ENCODE data around the gene ZNF609. TPM values are rescaled to one million over a fixed set of nuclear protein-coding genes. Genes with fewer than 3 reads are reported as not detected.
A peak's percentile ranks its signal among the peaks of the same experiment; 100 is the strongest.

ZNF609 gene
- polyA plus RNA-seq, 1 donor from 2014 or later: 11.8 TPM

GRCh38 chr15:64633332-64633731 lies 173.0 kb downstream of the ZNF609 start:
- no peaks in the 10 kb centered on the region for H3K9me3 ChIP-seq (ENCODE audit: low read length)
- no peak for TF ChIP-seq SMC3 (conservative IDR thresholded peaks at IDR 0.05; ENCODE audit: poor library complexity)
- TF ChIP-seq, protein P1, sequence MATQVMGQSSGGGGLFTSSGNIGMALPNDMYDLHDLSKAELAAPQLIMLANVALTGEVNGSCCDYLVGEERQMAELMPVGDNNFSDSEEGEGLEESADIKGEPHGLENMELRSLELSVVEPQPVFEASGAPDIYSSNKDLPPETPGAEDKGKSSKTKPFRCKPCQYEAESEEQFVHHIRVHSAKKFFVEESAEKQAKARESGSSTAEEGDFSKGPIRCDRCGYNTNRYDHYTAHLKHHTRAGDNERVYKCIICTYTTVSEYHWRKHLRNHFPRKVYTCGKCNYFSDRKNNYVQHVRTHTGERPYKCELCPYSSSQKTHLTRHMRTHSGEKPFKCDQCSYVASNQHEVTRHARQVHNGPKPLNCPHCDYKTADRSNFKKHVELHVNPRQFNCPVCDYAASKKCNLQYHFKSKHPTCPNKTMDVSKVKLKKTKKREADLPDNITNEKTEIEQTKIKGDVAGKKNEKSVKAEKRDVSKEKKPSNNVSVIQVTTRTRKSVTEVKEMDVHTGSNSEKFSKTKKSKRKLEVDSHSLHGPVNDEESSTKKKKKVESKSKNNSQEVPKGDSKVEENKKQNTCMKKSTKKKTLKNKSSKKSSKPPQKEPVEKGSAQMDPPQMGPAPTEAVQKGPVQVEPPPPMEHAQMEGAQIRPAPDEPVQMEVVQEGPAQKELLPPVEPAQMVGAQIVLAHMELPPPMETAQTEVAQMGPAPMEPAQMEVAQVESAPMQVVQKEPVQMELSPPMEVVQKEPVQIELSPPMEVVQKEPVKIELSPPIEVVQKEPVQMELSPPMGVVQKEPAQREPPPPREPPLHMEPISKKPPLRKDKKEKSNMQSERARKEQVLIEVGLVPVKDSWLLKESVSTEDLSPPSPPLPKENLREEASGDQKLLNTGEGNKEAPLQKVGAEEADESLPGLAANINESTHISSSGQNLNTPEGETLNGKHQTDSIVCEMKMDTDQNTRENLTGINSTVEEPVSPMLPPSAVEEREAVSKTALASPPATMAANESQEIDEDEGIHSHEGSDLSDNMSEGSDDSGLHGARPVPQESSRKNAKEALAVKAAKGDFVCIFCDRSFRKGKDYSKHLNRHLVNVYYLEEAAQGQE (IDR thresholded peaks at IDR 0.05; ENCODE audit: borderline replicate concordance): no peak
- no peak for TF ChIP-seq POLR2AphosphoS5 (IDR thresholded peaks at IDR 0.05)
- TF ChIP-seq, protein P2, sequence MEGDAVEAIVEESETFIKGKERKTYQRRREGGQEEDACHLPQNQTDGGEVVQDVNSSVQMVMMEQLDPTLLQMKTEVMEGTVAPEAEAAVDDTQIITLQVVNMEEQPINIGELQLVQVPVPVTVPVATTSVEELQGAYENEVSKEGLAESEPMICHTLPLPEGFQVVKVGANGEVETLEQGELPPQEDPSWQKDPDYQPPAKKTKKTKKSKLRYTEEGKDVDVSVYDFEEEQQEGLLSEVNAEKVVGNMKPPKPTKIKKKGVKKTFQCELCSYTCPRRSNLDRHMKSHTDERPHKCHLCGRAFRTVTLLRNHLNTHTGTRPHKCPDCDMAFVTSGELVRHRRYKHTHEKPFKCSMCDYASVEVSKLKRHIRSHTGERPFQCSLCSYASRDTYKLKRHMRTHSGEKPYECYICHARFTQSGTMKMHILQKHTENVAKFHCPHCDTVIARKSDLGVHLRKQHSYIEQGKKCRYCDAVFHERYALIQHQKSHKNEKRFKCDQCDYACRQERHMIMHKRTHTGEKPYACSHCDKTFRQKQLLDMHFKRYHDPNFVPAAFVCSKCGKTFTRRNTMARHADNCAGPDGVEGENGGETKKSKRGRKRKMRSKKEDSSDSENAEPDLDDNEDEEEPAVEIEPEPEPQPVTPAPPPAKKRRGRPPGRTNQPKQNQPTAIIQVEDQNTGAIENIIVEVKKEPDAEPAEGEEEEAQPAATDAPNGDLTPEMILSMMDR (IDR thresholded peaks at IDR 0.05; ENCODE audit: poor library complexity, severe bottlenecking): no peak
- no peak for TF ChIP-seq EP300 (conservative IDR thresholded peaks at IDR 0.05; ENCODE audit: poor library complexity, severe bottlenecking)
- TF ChIP-seq TAF1 (IDR thresholded peaks at IDR 0.05; ENCODE audit: low read depth): no peak
- TF ChIP-seq RAD21 (conservative IDR thresholded peaks at IDR 0.05): no peak
- no peak for TF ChIP-seq MXI1 (conservative IDR thresholded peaks at IDR 0.05; ENCODE audit: poor library complexity, severe bottlenecking)
- H2AFZ ChIP-seq (ENCODE audit: low read depth, low read length): no peak overlapping the region
- no peak overlapping the region for H3K4me2 ChIP-seq (ENCODE audit: low read length)
- no peaks in the 10 kb centered on the region for H3K27me3 ChIP-seq (ENCODE audit: insufficient read depth, low read depth, low read length)
- H3F3A ChIP-seq (ENCODE audit: insufficient read depth, low read length, poor library complexity, severe bottlenecking): peaks cover 14% of the 10 kb centered on the region
- H3K4me3 ChIP-seq (ENCODE audit: low read length): no peak overlapping the region
- peak overlapping the region; percentile 98 for H3K27ac ChIP-seq (ENCODE audit: low read length)
- peaks cover 36% of the 10 kb centered on the region for H3K79me2 ChIP-seq (replicated peaks; ENCODE audit: insufficient read depth, low read length)
- H4K20me1 ChIP-seq (ENCODE audit: insufficient read depth): no peaks in the 10 kb centered on the region
- H3K36me3 ChIP-seq (ENCODE audit: insufficient read depth, low read length): peaks cover 4% of the 10 kb centered on the region
- no peak overlapping the region for H3K9ac ChIP-seq (ENCODE audit: low read length)
- H3K9me2 ChIP-seq (ENCODE audit: insufficient read depth, low read length): no peaks in the 10 kb centered on the region

GRCh38 chr15:64634027-64634426 lies 173.6 kb downstream of the ZNF609 start:
- Histone ChIP-seq H3K9me3 (ENCODE audit: low read length) (no peaks in the 10 kb centered on the region), H3K4me2 (ENCODE audit: low read length) (peak overlapping the region; percentile 50), H3F3A (ENCODE audit: insufficient read depth, low read length, poor library complexity, severe bottlenecking) (peaks cover 14% of the 10 kb centered on the region), H3K27ac (ENCODE audit: low read length) (peak overlapping the region; percentile 98), H3K9me2 (ENCODE audit: insufficient read depth, low read length) (no peaks in the 10 kb centered on the region), H3K27me3 (ENCODE audit: insufficient read depth, low read depth, low read length) (no peaks in the 10 kb centered on the region), H3K79me2 (replicated peaks; ENCODE audit: insufficient read depth, low read length) (peaks cover 35% of the 10 kb centered on the region), H2AFZ (ENCODE audit: low read depth, low read length) (peak overlapping the region; percentile 31), H4K20me1 (ENCODE audit: insufficient read depth) (no peaks in the 10 kb centered on the region), H3K4me3 (ENCODE audit: low read length) (peak overlapping the region; percentile 55), H3K9ac (ENCODE audit: low read length) (peak overlapping the region; percentile 71), H3K36me3 (ENCODE audit: insufficient read depth, low read length) (peaks cover 1% of the 10 kb centered on the region)
- no peak for TF ChIP-seq MXI1 (conservative IDR thresholded peaks at IDR 0.05; ENCODE audit: poor library complexity, severe bottlenecking)
- TF ChIP-seq TAF1 (IDR thresholded peaks at IDR 0.05; ENCODE audit: low read depth): no peak
- TF ChIP-seq, protein P1 (IDR thresholded peaks at IDR 0.05; ENCODE audit: borderline replicate concordance): no peak
- no peak for TF ChIP-seq SMC3 (conservative IDR thresholded peaks at IDR 0.05; ENCODE audit: poor library complexity)

Measured in neural cell (in vitro differentiated cells).